AG10803 (cell line): ENCODE measurements around the gene SPACA9.
A peak's percentile ranks its signal among the peaks of the same experiment; 100 is the strongest.

Experiments used
- DNase-seq: peaks from one replicate; pipeline ENCODE4 v3.0.0; 2010; ENCODE audit warnings: low read depth
- H3K4me3 ChIP-seq: 2 replicates; pipeline ENCODE4 v1.5.1; 2011; ENCODE audit warnings: mild to moderate bottlenecking, low read length, control low read depth
- TF ChIP-seq, protein P1 (sequence below): conservative IDR thresholded peaks from 2 replicates; pipeline ENCODE4 v1.5.1; 2011; ENCODE audit warnings: mild to moderate bottlenecking, low read length, control low read depth, inconsistent platforms

SPACA9 gene

DNA sequence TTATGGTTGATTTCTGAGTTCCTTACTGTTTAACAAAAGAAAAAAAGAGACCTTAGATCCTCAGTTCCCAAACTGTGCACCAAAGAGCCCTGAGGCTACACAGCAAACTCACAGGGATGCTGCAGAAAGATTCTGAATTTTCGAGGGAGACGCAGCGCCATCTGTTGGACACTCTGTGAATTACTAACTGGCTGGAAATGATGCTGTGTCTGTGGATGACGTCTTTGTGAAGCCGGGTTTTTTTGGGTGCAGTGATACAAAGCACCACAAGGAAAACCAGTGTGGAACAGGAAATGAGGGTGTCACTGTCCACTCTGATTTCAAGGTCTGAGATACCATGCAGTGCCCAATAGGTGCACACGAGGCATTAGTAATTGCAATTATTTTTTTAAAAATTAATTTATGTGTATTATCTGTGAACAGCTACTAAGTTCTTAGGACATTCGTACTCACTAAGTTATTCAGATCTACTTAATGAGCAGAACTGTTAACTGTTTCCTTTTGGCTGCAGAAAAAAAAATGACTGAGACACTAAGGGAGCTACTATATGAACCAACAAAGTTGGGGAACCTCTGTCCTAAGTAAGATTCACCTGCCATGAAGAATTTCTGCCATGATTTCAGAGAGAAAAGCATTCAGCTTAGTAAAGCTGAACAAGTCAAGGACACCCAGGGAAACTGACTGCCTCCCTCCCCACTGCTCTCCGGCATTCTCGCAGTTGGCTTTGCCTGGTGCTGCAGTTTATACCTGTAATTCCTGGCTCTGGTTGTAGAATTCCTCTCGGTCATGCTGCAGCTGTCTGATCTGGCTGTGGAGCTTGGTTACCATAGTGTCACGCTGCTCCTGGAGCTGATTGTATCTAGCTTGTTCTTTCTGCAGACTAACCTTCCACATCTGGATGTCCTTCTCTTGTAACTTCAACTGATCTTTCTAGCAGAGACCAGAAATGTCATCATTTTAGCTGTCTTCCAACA, 23.4 kb downstream of the SPACA9 start:
- TF ChIP-seq, protein P1, sequence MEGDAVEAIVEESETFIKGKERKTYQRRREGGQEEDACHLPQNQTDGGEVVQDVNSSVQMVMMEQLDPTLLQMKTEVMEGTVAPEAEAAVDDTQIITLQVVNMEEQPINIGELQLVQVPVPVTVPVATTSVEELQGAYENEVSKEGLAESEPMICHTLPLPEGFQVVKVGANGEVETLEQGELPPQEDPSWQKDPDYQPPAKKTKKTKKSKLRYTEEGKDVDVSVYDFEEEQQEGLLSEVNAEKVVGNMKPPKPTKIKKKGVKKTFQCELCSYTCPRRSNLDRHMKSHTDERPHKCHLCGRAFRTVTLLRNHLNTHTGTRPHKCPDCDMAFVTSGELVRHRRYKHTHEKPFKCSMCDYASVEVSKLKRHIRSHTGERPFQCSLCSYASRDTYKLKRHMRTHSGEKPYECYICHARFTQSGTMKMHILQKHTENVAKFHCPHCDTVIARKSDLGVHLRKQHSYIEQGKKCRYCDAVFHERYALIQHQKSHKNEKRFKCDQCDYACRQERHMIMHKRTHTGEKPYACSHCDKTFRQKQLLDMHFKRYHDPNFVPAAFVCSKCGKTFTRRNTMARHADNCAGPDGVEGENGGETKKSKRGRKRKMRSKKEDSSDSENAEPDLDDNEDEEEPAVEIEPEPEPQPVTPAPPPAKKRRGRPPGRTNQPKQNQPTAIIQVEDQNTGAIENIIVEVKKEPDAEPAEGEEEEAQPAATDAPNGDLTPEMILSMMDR, result peak; percentile 86
- DNase-seq, result peak; percentile 80

DNA sequence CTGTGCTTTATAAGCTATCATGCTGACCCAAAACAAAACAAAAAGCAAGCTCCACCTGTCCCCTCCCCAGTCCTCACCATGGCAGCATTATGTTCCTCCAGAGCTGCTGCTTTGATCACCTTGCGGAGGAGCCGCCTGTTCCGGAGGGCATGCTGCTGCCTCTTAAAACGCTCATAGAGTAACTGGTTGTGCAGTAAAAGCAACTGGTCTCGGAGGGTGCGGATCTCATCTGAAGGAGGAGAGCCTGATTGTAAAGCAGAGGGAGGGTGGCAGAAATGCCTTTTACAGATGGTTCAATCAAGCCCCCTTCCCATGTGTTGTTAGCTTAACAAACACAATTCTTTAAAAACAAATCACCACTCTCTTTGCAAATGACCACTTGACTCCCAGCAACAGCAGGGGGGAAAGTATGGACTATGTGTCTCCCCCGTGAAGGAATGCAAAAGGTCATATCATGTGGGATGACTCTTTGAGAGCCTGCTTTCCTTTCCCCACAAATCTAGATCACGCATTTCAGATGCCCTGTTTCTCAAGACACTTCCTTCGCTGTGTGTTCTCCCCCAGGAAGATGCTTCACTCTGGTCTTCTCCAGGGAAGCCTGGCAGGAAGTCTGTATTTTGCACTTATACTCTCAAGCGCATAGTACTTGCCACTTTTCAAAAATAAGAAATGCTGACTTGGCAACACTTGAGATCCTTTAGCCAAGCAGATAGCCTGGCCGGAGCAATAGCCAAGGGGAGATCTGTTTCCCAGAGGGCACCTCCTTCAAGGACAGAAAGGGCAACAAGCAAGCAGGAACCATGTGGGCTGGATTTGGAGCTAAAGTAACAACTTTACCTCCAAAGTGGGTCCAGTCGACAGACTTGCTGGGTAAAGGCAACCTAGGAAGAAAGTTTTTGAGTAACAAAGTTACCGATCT, 25.1 kb downstream of the SPACA9 start:
- TF ChIP-seq, protein P1, result no peak
- no peak for DNase-seq
- H3K4me3 ChIP-seq, result no peak overlapping the region

More for the DNA sequence above, 23.4 kb downstream of the SPACA9 start:
- no peak overlapping the region for H3K4me3 ChIP-seq

DNA sequence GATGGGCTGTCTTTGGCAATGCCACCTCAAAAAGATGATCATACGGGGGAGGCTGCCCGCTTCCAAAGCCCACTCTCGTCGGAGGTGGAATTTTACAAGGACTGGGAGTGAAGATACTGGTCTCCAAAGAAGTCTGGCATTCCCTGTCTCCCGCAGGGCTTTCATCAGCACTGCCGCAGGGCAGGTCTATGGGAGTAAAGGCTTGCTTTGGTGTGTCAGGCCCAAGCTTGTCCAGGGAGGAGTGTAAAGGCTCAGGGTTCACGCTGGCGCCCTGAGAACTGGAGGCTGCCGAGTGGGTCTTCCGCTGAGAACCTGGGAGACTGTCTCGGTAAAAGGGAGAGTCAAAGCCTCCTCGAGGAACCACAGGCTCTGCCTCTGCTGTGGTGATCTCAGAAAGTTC, 27.0 kb downstream of the SPACA9 start:
- DNase-seq, result no peak
- H3K4me3 ChIP-seq, result no peak overlapping the region
- TF ChIP-seq, protein P1, result no peak

DNA sequence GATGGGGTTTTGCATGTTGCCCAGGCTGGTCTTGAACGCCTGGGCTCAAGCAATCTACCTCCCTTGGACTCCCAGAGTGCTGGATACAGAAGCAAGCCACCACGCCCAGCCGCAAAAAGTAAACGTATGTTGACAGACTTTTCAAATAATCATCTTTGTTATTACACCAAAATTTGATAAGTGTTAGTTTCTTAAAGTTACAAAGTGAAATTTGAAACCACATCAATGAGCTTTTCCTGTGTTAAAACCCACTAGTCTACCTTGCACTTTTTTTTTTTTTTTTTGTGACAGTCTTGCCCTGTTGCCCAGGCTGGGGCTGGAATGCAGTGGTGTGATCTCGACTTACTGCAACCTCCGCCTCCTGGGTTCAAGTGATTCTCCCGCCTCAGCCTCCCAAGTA, 29.9 kb downstream of the SPACA9 start:
- DNase-seq, result no peak
- TF ChIP-seq, protein P1, result no peak
- no peak overlapping the region for H3K4me3 ChIP-seq

DNA sequence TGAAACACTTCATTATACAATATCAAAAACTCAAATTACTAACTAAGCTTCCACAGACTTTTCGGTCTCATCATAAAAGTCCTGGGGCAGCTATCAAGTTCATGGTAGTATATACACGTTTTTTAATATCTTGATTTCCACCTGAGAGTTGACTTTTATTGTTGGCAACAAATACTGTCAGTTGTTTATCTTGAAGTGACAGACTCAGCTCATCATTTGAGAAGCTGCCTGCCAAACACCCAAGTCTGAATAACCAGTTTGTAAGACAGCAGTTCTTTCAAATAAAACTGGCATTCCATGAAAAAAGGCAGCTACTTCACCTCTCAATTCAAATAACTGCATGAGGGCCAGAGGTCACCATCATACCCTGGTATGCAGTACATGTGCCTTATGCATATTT, 30.6 kb downstream of the SPACA9 start:
- H3K4me3 ChIP-seq, result no peak overlapping the region
- DNase-seq, result no peak
- TF ChIP-seq, protein P1, result no peak

DNA sequence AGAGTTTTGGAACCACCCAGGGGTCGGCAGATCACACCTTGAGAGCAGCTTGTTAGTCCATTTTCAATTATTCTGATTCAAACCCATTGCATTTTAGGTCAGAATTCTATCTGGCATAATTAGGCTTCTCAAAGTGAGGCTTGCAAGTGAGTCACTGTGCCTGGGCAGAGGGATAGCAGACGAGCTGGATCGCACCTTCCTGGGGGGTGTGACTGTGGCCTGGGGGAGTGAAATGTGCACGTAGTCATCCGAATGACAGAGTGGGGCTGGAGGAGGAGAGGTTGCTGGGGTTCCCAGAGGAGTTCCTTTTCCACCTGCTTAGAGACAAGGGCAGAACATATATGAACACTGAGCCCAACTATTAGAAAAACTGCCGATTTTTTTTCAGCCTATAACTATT, 31.7 kb downstream of the SPACA9 start:
- TF ChIP-seq, protein P1, result no peak
- no peak for DNase-seq
- H3K4me3 ChIP-seq, result no peak overlapping the region
